Measurements from ENCODE around the gene TMEM80. TPM values are rescaled to one million over a fixed set of nuclear protein-coding genes. Genes with fewer than 3 reads are reported as not detected.

The TMEM80 gene
- total RNA-seq, 4 donors from 2014 or later, result 8.8 to 32.8 (median 16.3) TPM

- no peak for TF ChIP-seq CTCF (IDR thresholded peaks at IDR 0.05; ENCODE audit: low read depth)
These were observed 47.1 kb downstream of the TMEM80 start for GRCh38 chr11:742571-743201.

- TF ChIP-seq CTCF (IDR thresholded peaks at IDR 0.05; ENCODE audit: low read depth), result no peak
These were observed 49.8 kb downstream of the TMEM80 start for GRCh38 chr11:745428-745827.

GRCh38 chr11:746289-747157, 50.9 kb downstream of the TMEM80 start:
- no peak for TF ChIP-seq CTCF (IDR thresholded peaks at IDR 0.05; ENCODE audit: low read depth)

- no peak for TF ChIP-seq CTCF (IDR thresholded peaks at IDR 0.05; ENCODE audit: low read depth)
These were observed 51.8 kb downstream of the TMEM80 start, which contains the start of gene TALDO1 for GRCh38 chr11:747158-748006. TALDO1 (plus strand) TSS chr11:747464; CDS start chr11:747482, 18 bp downstream.

- TF ChIP-seq CTCF (IDR thresholded peaks at IDR 0.05; ENCODE audit: low read depth), result no peak
These were observed 52.4 kb downstream of the TMEM80 start for GRCh38 chr11:748007-748359.

- TF ChIP-seq CTCF (IDR thresholded peaks at IDR 0.05; ENCODE audit: low read depth), result no peak
These were observed 54.1 kb downstream of the TMEM80 start for GRCh38 chr11:749731-750130.

Other genes with a start within 250 kb of the TMEM80 start
- 10 to 100 TPM; 19.1 to 77.6 (median 26.2) TPM for gene PTDSS2, start 245.5 kb upstream of the TMEM80 start, total RNA-seq
- gene RNH1, start 188.6 kb upstream of the TMEM80 start, total RNA-seq, result 100 to 1,000 TPM; 108 to 290 (median 245) TPM
- gene HRAS, start 160.2 kb upstream of the TMEM80 start, total RNA-seq, result 10 to 100 TPM; 33.7 to 53.3 (median 39.9) TPM
- under 1 TPM in 1 of 4 donors, not detected in 3; 0.38 TPM for gene LRRC56, start 158.3 kb upstream of the TMEM80 start, total RNA-seq
- gene LMNTD2, start 135.1 kb upstream of the TMEM80 start, total RNA-seq, result 1 to 10 TPM in 2 of 4 donors, under 1 TPM in 2; 0.65 to 2.4 (median 1.0) TPM
- gene RASSF7, start 134.8 kb upstream of the TMEM80 start, total RNA-seq, result 1 to 10 TPM in 3 of 4 donors, under 1 TPM in 1; 0.49 to 7.6 (median 4.5) TPM
- 10 to 100 TPM in 3 of 4 donors, 1 to 10 TPM in 1; 9.0 to 28.4 (median 12.6) TPM for gene PHRF1, start 119.3 kb upstream of the TMEM80 start, total RNA-seq
- 10 to 100 TPM in 3 of 4 donors, 1 to 10 TPM in 1; 3.6 to 40.9 (median 17.0) TPM for gene IRF7, start 79.9 kb upstream of the TMEM80 start, total RNA-seq
- gene CDHR5, start 70.9 kb upstream of the TMEM80 start, total RNA-seq, result not detected
- gene SCT, start 68.6 kb upstream of the TMEM80 start, total RNA-seq, result not detected
- under 1 TPM in 1 of 4 donors, not detected in 3; 0.66 TPM for gene DRD4, start 58.5 kb upstream of the TMEM80 start, total RNA-seq
- 10 to 100 TPM; 14.0 to 28.4 (median 18.4) TPM for gene DEAF1, start 594 bp upstream of the TMEM80 start, total RNA-seq
- 10 to 100 TPM in 2 of 4 donors, 1 to 10 TPM in 2; 3.8 to 20.0 (median 9.7) TPM for gene EPS8L2, start 10.4 kb downstream of the TMEM80 start, total RNA-seq
- gene TALDO1, start 51.6 kb downstream of the TMEM80 start, total RNA-seq, result 100 to 1,000 TPM; 237 to 459 (median 293) TPM
- gene GATD1, start 81.7 kb downstream of the TMEM80 start, total RNA-seq, result 10 to 100 TPM in 3 of 4 donors, 1 to 10 TPM in 1; 7.1 to 22.8 (median 14.9) TPM
- gene CEND1, start 94.3 kb downstream of the TMEM80 start, total RNA-seq, result not detected
- gene SLC25A22, start 102.5 kb downstream of the TMEM80 start, total RNA-seq, result 10 to 100 TPM in 1 of 4 donors, 1 to 10 TPM in 3; 2.5 to 12.8 (median 3.7) TPM
- gene PIDD1, start 109.4 kb downstream of the TMEM80 start, total RNA-seq, result 10 to 100 TPM in 2 of 4 donors, 1 to 10 TPM in 2; 3.1 to 28.3 (median 9.0) TPM
- 1,000 to 10,000 TPM in 3 of 4 donors, 100 to 1,000 TPM in 1; 917 to 1,671 (median 1,426) TPM for gene RPLP2, start 114.2 kb downstream of the TMEM80 start, total RNA-seq
- 1,000 to 10,000 TPM in 1 of 4 donors, 100 to 1,000 TPM in 3; 204 to 1,337 (median 369) TPM for gene PNPLA2, start 123.1 kb downstream of the TMEM80 start, total RNA-seq
- gene CRACR2B, start 132.1 kb downstream of the TMEM80 start, total RNA-seq, result 10 to 100 TPM in 2 of 4 donors, 1 to 10 TPM in 2; 2.3 to 44.6 (median 9.7) TPM
- 1,000 to 10,000 TPM in 1 of 4 donors, 100 to 1,000 TPM in 3; 307 to 1,070 (median 520) TPM for gene CD151, start 137.1 kb downstream of the TMEM80 start, total RNA-seq
- 100 to 1,000 TPM in 3 of 4 donors, 10 to 100 TPM in 1; 80.7 to 158 (median 117) TPM for gene POLR2L, start 146.7 kb downstream of the TMEM80 start, total RNA-seq
- 100 to 1,000 TPM in 3 of 4 donors, 10 to 100 TPM in 1; 67.0 to 219 (median 185) TPM for gene TSPAN4, start 147.0 kb downstream of the TMEM80 start, total RNA-seq
- gene CHID1, start 215.0 kb downstream of the TMEM80 start, total RNA-seq, result 100 to 1,000 TPM in 1 of 4 donors, 10 to 100 TPM in 3; 28.4 to 107 (median 76.0) TPM
- 100 to 1,000 TPM in 3 of 4 donors, 10 to 100 TPM in 1; 79.2 to 115 (median 110) TPM for gene AP2A2, start 230.1 kb downstream of the TMEM80 start, total RNA-seq

Measured in subcutaneous adipose tissue (tissue), 4 donors.